HepG2 (cell line): ENCODE measurements around the gene ZNF747. TPM values are rescaled to one million over a fixed set of nuclear protein-coding genes. Genes with fewer than 3 reads are reported as not detected.

ENCODE experiments used
- ATAC-seq: fragments of 200-7000 bp; cut with Tn5 transposase; 3 replicates; pipeline ENCODE4 v1.9.1; 2020; ENCODE audit warnings: mild to moderate bottlenecking, moderate library complexity
- BruUV-seq: library from RNA; stranded (reverse); fragments of 400-500 nt; replicated peaks from 2 replicates; lab custom pipeline; 2021; lab: Mats Ljungman, UMichigan
- CTCF ChIA-PET: fragments of 300-600 bp; formaldehyde crosslinking; extraction: SDS; loops from one replicate; lab custom pipeline; 2021; ENCODE audit warnings: low total read pairs, inconsistent platforms, low intra/inter-chr PET ratio; lab: Yijun Ruan, JAX
- POLR2A ChIA-PET: fragments of 350-600 bp; sonication (Branson Sonifier 250); formaldehyde crosslinking; loops from one replicate; lab custom pipeline; 2020; ENCODE audit warnings: antibody characterized with exemption, inconsistent platforms; lab: Yijun Ruan, JAX
- DNase-seq: peaks from one replicate; pipeline ENCODE4 v3.0.0-alpha.2; 2015; ENCODE audit warnings: low spot score
- FAIRE-seq: peaks from 3 replicates; lab custom pipeline; 2011; peaks lifted over from hg19 to GRCh38; lab: Jason Lieb, UNC
- H2AFZ ChIP-seq: one replicate; pipeline ENCODE4 v1.6.1; 2011; ENCODE audit warnings: low read length, inconsistent platforms
- H3K27ac ChIP-seq: fragments of 300-600 bp; 3 replicates; pipeline ENCODE4 v1.8.0; 2011; ENCODE audit warnings: mixed run types, mild to moderate bottlenecking, mixed read lengths, low read length, inconsistent platforms; ENCODE audit not compliant: insufficient read depth; ENCODE audit errors: extremely low read length
- H3K27me3 ChIP-seq, 2 experiments: fragments of 200-600 bp in 1 of 2; 2 replicates in 1 of 2; 3 replicates in 1 of 2; pipeline versions ENCODE4 v1.6.0 to v1.8.0; 2011; ENCODE audit warnings: low read length in 2 of 2, mild to moderate bottlenecking in 2 of 2, moderate library complexity in 2 of 2, inconsistent platforms in 1 of 2; ENCODE audit not compliant: insufficient read depth in 2 of 2, control insufficient read depth in 1 of 2
- H3K36me3 ChIP-seq, 2 experiments: fragments of 200-600 bp in 1 of 2; replicated peaks in 1 of 2; 2 replicates in 1 of 2; 3 replicates in 1 of 2; pipeline versions ENCODE4 v1.5.1 to v1.8.0; 2011; ENCODE audit warnings: low read length in 2 of 2, inconsistent platforms in 1 of 2; ENCODE audit not compliant: insufficient read depth in 2 of 2, control insufficient read depth in 1 of 2
- H3K4me1 ChIP-seq: 2 replicates; pipeline ENCODE4 v1.5.1; 2012; ENCODE audit warnings: low read length, inconsistent platforms; ENCODE audit not compliant: insufficient read depth
- H3K4me2 ChIP-seq: 2 replicates; pipeline ENCODE4 v1.6.0; 2011; ENCODE audit warnings: low read depth, low read length, inconsistent platforms
- H3K4me3 ChIP-seq, 3 experiments: fragments of 200-600 bp in 1 of 3; sonication (generic), shearing (Covaris generic) in 1 of 3; replicated peaks in 1 of 3; 2 replicates each; pipeline ENCODE4 v1.5.1; 2011 to 2016; ENCODE audit warnings: low read length in 3 of 3, inconsistent platforms in 2 of 3, low read depth in 2 of 3, mild to moderate bottlenecking in 2 of 3, control low read depth in 1 of 3, mixed read lengths in 1 of 3; ENCODE audit not compliant: insufficient read depth in 1 of 3
- H3K79me2 ChIP-seq: one replicate; pipeline ENCODE4 v1.6.1; 2011; ENCODE audit warnings: low read length, inconsistent platforms; ENCODE audit not compliant: insufficient read depth
- H3K9ac ChIP-seq: 2 replicates; pipeline ENCODE4 v1.6.0; 2011; ENCODE audit warnings: mild to moderate bottlenecking, low read depth, low read length, inconsistent platforms; ENCODE audit not compliant: insufficient read depth
- H3K9me3 ChIP-seq: 2 replicates; pipeline ENCODE4 v1.5.1; 2012; ENCODE audit warnings: mild to moderate bottlenecking, low read length
- H4K20me1 ChIP-seq: 2 replicates; pipeline ENCODE4 v1.6.0; 2011; ENCODE audit warnings: inconsistent platforms, mild to moderate bottlenecking, low read length, moderate library complexity; ENCODE audit not compliant: insufficient read depth
- ARNTL ChIP-seq: sonication (generic); formaldehyde crosslinking; IDR thresholded peaks from 2 replicates; pipeline ENCODE4 v1.4.0; 2020; ENCODE audit warnings: mild to moderate bottlenecking, missing genetic modification reagents
- ELF3 ChIP-seq: IDR thresholded peaks from 2 replicates; pipeline ENCODE4 v1.6.1; 2016; ENCODE audit warnings: missing genetic modification reagents, missing compliant biosample characterization
- HMG20A ChIP-seq: IDR thresholded peaks from 2 replicates; pipeline ENCODE4 v1.6.1; 2016; ENCODE audit warnings: borderline replicate concordance
- NFKB2 ChIP-seq: sonication (generic); formaldehyde crosslinking; IDR thresholded peaks from 2 replicates; pipeline ENCODE4 v1.4.0; 2020; ENCODE audit warnings: missing genetic modification reagents, borderline replicate concordance
- PCBP2 ChIP-seq: fragments of 200-400 bp; formaldehyde crosslinking; optimal IDR thresholded peaks from 2 replicates; pipeline ENCODE3; 2018; ENCODE audit warnings: low read length, low read depth; ENCODE audit not compliant: poor library complexity, severe bottlenecking
- SIX1 ChIP-seq: sonication (generic); formaldehyde crosslinking; IDR thresholded peaks from 2 replicates; pipeline ENCODE4 v1.4.0; 2020; ENCODE audit warnings: missing genetic modification reagents, borderline replicate concordance
- SSRP1 ChIP-seq: IDR thresholded peaks from 2 replicates; pipeline ENCODE4 v1.6.1; 2016; ENCODE audit warnings: control low read depth
- TRAFD1 ChIP-seq: sonication (generic); formaldehyde crosslinking; IDR thresholded peaks from 2 replicates; pipeline ENCODE4 v1.5.1; 2020; ENCODE audit warnings: missing genetic modification reagents, mild to moderate bottlenecking, borderline replicate concordance
- ZMYM3 ChIP-seq: sonication (generic); formaldehyde crosslinking; IDR thresholded peaks from 2 replicates; pipeline ENCODE4 v1.5.1; 2020; ENCODE audit warnings: mild to moderate bottlenecking, missing genetic modification reagents
- ZNF276 ChIP-seq: sonication (generic); formaldehyde crosslinking; IDR thresholded peaks from 2 replicates; pipeline ENCODE4 v1.4.0; 2020; ENCODE audit warnings: mild to moderate bottlenecking, low read depth, missing genetic modification reagents
- ZNF629 ChIP-seq: sonication (generic); formaldehyde crosslinking; conservative IDR thresholded peaks from 2 replicates; pipeline ENCODE4 v1.5.0; 2020; ENCODE audit warnings: missing genetic modification reagents
- ZNF7 ChIP-seq: IDR thresholded peaks from 2 replicates; pipeline ENCODE4 v1.6.1; 2016; ENCODE audit warnings: missing biosample characterization, missing genetic modification reagents
- ZNF75D ChIP-seq: sonication (generic); formaldehyde crosslinking; IDR thresholded peaks from 2 replicates; pipeline ENCODE4 v1.8.1; 2023; ENCODE audit warnings: missing genetic modification reagents, mild to moderate bottlenecking, borderline replicate concordance
- ZSCAN29 ChIP-seq: sonication (generic); formaldehyde crosslinking; conservative IDR thresholded peaks from 2 replicates; pipeline ENCODE4 v1.4.0; 2020; ENCODE audit warnings: mild to moderate bottlenecking, missing genetic modification reagents
- WGBS: methylation state at CpG from one replicate; pipeline ENCODE4 v1.1.6; 2017; ENCODE audit warnings: low lambda C conversion rate; 5-methylcytosine and 5-hydroxymethylcytosine counted together
- in situ Hi-C: cut with HindIII; loops from 2 replicates; pipeline ENCODE4 v1.10.0; 2017; ENCODE audit warnings: low pct_unique_long_range_greater_than_20kb; ENCODE audit not compliant: extremely low pct_ligation_motif_present
- intact Hi-C: fragments of 100-400 bp; cut with micrococcal nuclease; formaldehyde crosslinking; loops from one replicate; pipeline ENCODE4 v1.10.0; 2022; ENCODE audit not compliant: unreplicated experiment
- polyA plus RNA-seq, 8 experiments: library from polyadenylated mRNA; depleted of rRNA in 3 of 8; stranded (reverse) in 7 of 8; unstranded in 1 of 8; fragments of >200 nt; fragmentation: Illumina TruSeq in 4 of 8; extraction: Trizol in 4 of 8; gene quantifications; 2 replicates each; pipeline versions ENCODE4 v1.2.1 to v1.2.3, GENCODE V29; 2011 to 2016; ENCODE audit warnings: low read depth in 4 of 8, missing spikeins in 1 of 8, mixed read lengths in 1 of 8; ENCODE audit not compliant: insufficient read depth in 1 of 8
- total RNA-seq, 5 experiments: library from RNA; depleted of rRNA; stranded (reverse); fragments of >200 nt; fragmentation: Illumina TruSeq; extraction: Trizol; gene quantifications; 2 replicates each; pipeline ENCODE4 v1.2.3, GENCODE V29; 2016; ENCODE audit warnings: low read depth in 1 of 5

The ZNF747 gene
- total and polyA plus RNA-seq, 2 of the 13 experiments (the other 11 are each of a cell fraction or from before 2014, with no cell fraction given) = 7.2 to 10.2 TPM

GRCh38 chr16:30510376-30510938, 24.2 kb downstream of the ZNF747 start:
- BruUV-seq = no TSS peak
- H3K4me3 ChIP-seq = no peak overlapping the region
- POLR2A ChIA-PET = interaction anchor here (1.2 to 2.1 kb wide), 3 partner anchors 17 to 48 kb away, joined by 4 to 6 read pairs (median 4); partner anchors contain the start of genes ZNF747 and ZNF764
- no peak overlapping the region for H2AFZ ChIP-seq
- no peak overlapping the region for H3K27ac ChIP-seq
- no peak overlapping the region for H3K4me2 ChIP-seq
- in situ Hi-C loops = no loop called here
- 38% methylated on average over 4 of the region's 4 CpGs for WGBS
- ATAC-seq = peak; percentile 20; the same call in 1 of the 3 replicates
- no peaks in the 10 kb centered on the region for H3K27me3 ChIP-seq
- no peak overlapping the region for H3K9ac ChIP-seq
- no peaks in the 10 kb centered on the region for H3K36me3 ChIP-seq
- CTCF ChIA-PET = no interaction called here
- no peaks in the 10 kb centered on the region for H4K20me1 ChIP-seq
- H3K9me3 ChIP-seq = no peaks in the 10 kb centered on the region
- no peak for DNase-seq
- peaks cover 16% of the 10 kb centered on the region for H3K4me1 ChIP-seq
- H3K79me2 ChIP-seq = no peaks in the 10 kb centered on the region
- intact Hi-C loops = no loop called here
- no peak for TF ChIP-seq ELF3
- TF ChIP-seq ZNF75D (CRISPR knock-in tag) = no peak
- no peak for TF ChIP-seq NFKB2 (CRISPR knock-in tag)
- TF ChIP-seq ZNF7 (CRISPR knock-in tag) = peak; percentile 62; the same call in 1 of the 2 replicates
- TF ChIP-seq ZSCAN29 (CRISPR knock-in tag) = peak; percentile 94
- TF ChIP-seq ZMYM3 (CRISPR knock-in tag) = peak; percentile 71
- no peak for TF ChIP-seq PCBP2
- TF ChIP-seq ZNF276 = no peak
- peak; percentile 92 for TF ChIP-seq ZNF629
- no peak for TF ChIP-seq SSRP1 (CRISPR knock-in tag)
- TF ChIP-seq TRAFD1 = no peak
- TF ChIP-seq ARNTL (CRISPR knock-in tag) = no peak
- no peak for TF ChIP-seq SIX1 (CRISPR knock-in tag)
- no peak for TF ChIP-seq HMG20A (CRISPR knock-in tag)
- peak; percentile 42 for FAIRE-seq
